ENCODE data around the gene TSSC4.

GRCh38 chr11:2363130-2363529, 37.4 kb upstream of the TSSC4 start:
- TF ChIP-seq, protein P1, sequence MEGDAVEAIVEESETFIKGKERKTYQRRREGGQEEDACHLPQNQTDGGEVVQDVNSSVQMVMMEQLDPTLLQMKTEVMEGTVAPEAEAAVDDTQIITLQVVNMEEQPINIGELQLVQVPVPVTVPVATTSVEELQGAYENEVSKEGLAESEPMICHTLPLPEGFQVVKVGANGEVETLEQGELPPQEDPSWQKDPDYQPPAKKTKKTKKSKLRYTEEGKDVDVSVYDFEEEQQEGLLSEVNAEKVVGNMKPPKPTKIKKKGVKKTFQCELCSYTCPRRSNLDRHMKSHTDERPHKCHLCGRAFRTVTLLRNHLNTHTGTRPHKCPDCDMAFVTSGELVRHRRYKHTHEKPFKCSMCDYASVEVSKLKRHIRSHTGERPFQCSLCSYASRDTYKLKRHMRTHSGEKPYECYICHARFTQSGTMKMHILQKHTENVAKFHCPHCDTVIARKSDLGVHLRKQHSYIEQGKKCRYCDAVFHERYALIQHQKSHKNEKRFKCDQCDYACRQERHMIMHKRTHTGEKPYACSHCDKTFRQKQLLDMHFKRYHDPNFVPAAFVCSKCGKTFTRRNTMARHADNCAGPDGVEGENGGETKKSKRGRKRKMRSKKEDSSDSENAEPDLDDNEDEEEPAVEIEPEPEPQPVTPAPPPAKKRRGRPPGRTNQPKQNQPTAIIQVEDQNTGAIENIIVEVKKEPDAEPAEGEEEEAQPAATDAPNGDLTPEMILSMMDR (IDR thresholded peaks at IDR 0.05), result no peak
- no peak for TF ChIP-seq POLR2A (IDR thresholded peaks at IDR 0.05)
- no peak for TF ChIP-seq EP300 (IDR thresholded peaks at IDR 0.05)
